NCI-H82 (cell line): Measurements from ENCODE around the gene PHOSPHO1.
"Not testable (repeated sequence)": the region's sequence is repeated elsewhere in the genome, so short reads cannot be mapped to it uniquely, and the experiment has no call there.

ENCODE experiments used
- DNase-seq: peaks from one replicate; lab custom pipeline; 2025; lab: John Stamatoyannopoulos, UW

The PHOSPHO1 gene

GRCh38 chr17:49191917-49192741, 38.5 kb downstream of the PHOSPHO1 start:
- DNase-seq = peak; percentile 99

DNA sequence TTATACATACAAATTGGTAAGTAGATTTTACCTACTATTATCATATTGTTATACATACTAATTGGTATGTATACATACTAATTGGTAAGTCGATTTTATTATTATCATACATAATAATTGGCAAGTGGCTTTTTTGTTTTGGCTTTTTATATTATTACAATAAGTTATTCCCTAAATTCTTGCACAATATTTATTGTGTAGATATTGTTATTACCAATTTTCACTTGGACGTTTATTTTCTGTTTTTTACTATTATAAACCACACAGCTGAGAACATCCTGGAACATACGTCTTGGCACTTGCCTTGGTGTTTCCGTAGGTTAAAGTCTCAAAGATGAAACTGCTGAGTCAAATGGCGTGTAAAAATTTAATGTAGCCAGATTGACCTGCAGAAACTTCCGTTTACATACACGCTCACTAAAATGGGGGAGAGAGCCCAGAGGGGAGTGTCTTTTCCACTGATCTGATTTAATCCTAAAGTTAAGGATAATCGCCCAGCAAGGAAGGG, 39.1 kb downstream of the PHOSPHO1 start:
- no peak for DNase-seq

DNA sequence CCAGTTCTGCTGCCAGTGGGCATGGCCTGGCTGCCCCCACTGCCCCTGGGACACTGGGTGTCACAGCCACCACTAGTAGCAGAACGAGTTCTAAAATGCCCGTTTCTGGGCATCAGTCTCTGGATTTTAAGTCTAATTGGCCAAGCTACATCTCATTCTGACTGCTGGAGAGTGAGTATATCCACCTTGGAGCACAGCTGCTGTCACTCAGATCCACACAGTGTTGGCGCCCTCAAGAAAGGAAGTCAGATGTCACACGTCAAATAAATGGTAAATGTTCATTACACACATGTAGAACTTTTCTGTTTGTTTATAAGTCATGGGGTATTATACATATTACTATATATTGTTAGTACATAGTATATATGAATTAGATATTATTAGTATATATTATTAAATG, 39.7 kb downstream of the PHOSPHO1 start:
- peak; percentile 55 for DNase-seq

DNA sequence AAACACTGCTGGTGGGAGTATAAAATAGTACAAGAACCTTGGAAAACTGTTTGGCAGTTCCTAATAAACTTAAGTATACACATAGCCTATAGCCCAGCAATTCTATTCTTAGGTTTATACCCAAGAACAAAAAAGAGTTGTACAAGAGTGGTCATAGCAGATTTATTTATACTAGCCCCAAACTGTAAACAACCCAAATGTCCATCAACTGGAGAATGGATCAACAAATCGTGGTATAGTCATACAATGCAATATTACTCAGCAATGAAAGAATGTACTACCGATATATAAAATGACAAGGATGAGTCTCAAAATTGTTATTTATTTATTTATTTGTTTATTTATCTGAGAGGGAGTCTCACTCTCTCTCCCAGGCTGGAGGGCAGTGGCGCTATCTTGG, 43.3 kb downstream of the PHOSPHO1 start:
- no peak for DNase-seq

DNA sequence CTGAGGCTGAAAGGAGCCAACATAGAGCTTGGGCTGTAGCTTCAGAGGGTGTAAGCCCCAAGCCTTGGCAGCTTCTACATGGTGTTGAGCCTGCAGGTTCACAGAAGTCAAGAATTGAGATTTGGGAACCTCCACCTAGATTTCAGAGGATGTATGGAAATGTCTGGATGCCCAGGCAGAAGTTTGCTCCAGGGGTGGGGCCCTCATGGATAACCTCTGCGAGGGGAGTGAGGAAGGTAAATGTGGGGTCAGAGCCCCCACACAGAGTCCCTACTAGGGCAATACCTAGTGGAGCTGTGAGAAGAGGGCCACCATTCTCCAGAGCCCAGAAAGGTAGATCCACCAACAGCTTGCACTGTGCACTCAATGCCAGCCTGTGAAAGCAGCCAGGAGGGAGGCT, 45.2 kb downstream of the PHOSPHO1 start:
- not testable (repeated sequence) for DNase-seq

DNA sequence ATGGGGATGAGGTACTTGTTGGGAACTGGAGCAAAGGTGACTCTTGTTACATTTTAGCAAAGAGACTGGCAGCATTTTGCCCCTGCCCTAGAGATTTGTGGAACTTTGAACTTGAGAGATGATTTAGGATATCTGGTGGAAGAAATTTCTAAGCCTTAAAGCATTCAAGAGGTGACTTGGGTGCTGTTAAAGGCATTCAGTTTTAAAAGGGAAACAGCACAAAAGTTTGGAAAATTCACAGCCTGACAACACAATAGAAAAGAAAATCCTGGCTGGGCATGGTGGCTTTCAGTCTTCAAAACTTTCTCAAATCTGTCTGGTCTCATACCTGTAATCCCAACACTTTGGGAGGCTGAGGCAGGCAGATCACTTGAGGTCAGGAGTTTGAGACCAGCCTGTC, 46.1 kb downstream of the PHOSPHO1 start:
- not testable (repeated sequence) for DNase-seq

DNA sequence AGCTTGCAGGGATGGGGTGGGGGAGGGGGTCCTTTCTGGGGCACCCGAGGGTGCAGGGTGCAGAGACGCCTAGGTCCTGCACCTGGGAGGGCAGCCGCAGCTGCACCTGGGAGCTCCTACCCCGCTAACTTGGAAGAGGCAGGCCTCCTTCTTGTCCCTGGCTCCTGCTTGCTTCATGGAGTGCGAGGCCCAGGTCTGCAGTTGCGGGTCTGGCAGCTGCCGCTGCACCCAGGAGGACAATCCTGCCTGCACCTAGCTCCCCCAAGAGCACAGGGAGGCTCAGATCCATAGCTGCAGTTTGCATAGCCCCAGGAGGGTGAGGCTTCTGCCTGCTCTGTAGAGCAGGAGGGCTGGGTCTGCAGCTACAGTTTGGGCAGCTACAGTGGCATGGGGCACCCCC, 46.8 kb downstream of the PHOSPHO1 start:
- DNase-seq = no peak

DNA sequence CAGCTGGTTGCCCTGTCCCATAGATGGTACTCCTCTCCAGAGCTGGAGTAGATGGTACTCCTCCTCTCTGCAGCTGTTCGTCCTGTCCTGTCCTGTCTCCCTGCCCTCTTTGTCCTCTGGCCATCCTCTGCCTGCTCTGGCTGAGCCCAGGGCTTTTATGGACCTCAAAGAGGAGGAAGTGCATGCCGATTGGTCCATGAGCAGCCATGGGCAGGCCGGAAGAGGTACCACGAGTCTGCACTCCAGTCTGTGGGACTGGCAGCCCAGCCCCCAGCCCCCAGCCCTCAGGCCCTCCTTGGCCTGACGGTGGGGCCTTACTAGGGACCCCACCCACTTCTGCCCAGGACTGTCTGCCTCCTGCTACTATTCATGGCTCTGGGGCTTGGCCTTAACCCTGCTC, 47.2 kb downstream of the PHOSPHO1 start:
- DNase-seq = no peak

GRCh38 chr17:49180998-49181635, 49.5 kb downstream of the PHOSPHO1 start:
- DNase-seq = no peak

GRCh38 chr17:49180303-49180702, 50.3 kb downstream of the PHOSPHO1 start:
- peak; percentile 88 for DNase-seq

GRCh38 chr17:49175978-49176377, 54.6 kb downstream of the PHOSPHO1 start:
- not testable (repeated sequence) for DNase-seq
